BE2C (cell line): Measurements from ENCODE around the gene ARX.

Experiments
- DNase-seq: peaks from one replicate; pipeline ENCODE4 v3.0.0-alpha.2; 2020
- H3K27me3 ChIP-seq: fragments of 250-450 bp; sonication (Bioruptor Pico); 2 replicates; pipeline ENCODE4 v1.5.1; 2020; ENCODE audit warnings: mild to moderate bottlenecking
- H3K36me3 ChIP-seq: fragments of 250-450 bp; sonication (Bioruptor Pico); 2 replicates; pipeline ENCODE4 v1.5.1; 2020; ENCODE audit warnings: mild to moderate bottlenecking
- H3K4me1 ChIP-seq: fragments of 250-450 bp; sonication (Bioruptor Pico); 2 replicates; pipeline ENCODE4 v1.5.1; 2020
- H3K4me3 ChIP-seq: 2 replicates; pipeline ENCODE4 v1.5.1; 2011; ENCODE audit warnings: low read depth, low read length
- H3K9me3 ChIP-seq: fragments of 250-450 bp; sonication (Bioruptor Pico); 2 replicates; pipeline ENCODE4 v1.5.1; 2020
- CTCF ChIP-seq: IDR thresholded peaks from 2 replicates; pipeline ENCODE4 v1.5.1; 2012; ENCODE audit warnings: mild to moderate bottlenecking, low read depth, low read length

Gene ARX

GRCh38 chrX:24983931-24984330 lies 31.8 kb downstream of the ARX start:
- Histone ChIP-seq H3K4me1 (peaks cover 4% of the 10 kb centered on the region), H3K9me3 (no peaks in the 10 kb centered on the region), H3K4me3 (no peak overlapping the region), H3K36me3 (no peaks in the 10 kb centered on the region), H3K27me3 (no peaks in the 10 kb centered on the region)
- no peak for TF ChIP-seq CTCF
- no peak for DNase-seq

GRCh38 chrX:24982306-24982965 lies 33.3 kb downstream of the ARX start:
- Histone ChIP-seq H3K4me1 (peaks cover 4% of the 10 kb centered on the region), H3K36me3 (no peaks in the 10 kb centered on the region), H3K27me3 (no peaks in the 10 kb centered on the region), H3K4me3 (peak overlapping the region; percentile 39), H3K9me3 (no peaks in the 10 kb centered on the region)
- no peak for TF ChIP-seq CTCF
- DNase-seq: no peak

GRCh38 chrX:24981030-24981429 lies 34.7 kb downstream of the ARX start:
- Histone ChIP-seq H3K4me1 (peaks cover 4% of the 10 kb centered on the region), H3K27me3 (no peaks in the 10 kb centered on the region), H3K4me3 (no peak overlapping the region), H3K36me3 (no peaks in the 10 kb centered on the region), H3K9me3 (no peaks in the 10 kb centered on the region)
- DNase-seq: no peak
- TF ChIP-seq CTCF: no peak

- no peak for TF ChIP-seq CTCF
- Histone ChIP-seq H3K36me3 (no peaks in the 10 kb centered on the region), H3K4me1 (peaks cover 4% of the 10 kb centered on the region), H3K9me3 (no peaks in the 10 kb centered on the region), H3K27me3 (no peaks in the 10 kb centered on the region), H3K4me3 (no peak overlapping the region)
- no peak for DNase-seq
These were observed 36.7 kb downstream of the ARX start for GRCh38 chrX:24979081-24979480.

- Histone ChIP-seq H3K9me3 (no peaks in the 10 kb centered on the region), H3K4me3 (no peak overlapping the region), H3K4me1 (no peaks in the 10 kb centered on the region), H3K27me3 (no peaks in the 10 kb centered on the region), H3K36me3 (no peaks in the 10 kb centered on the region)
- no peak for DNase-seq
- no peak for TF ChIP-seq CTCF
These were observed 46.0 kb downstream of the ARX start for GRCh38 chrX:24969812-24970211.

GRCh38 chrX:24965372-24965771 lies 50.4 kb downstream of the ARX start:
- Histone ChIP-seq H3K9me3 (no peaks in the 10 kb centered on the region), H3K27me3 (no peaks in the 10 kb centered on the region), H3K36me3 (no peaks in the 10 kb centered on the region), H3K4me1 (no peaks in the 10 kb centered on the region), H3K4me3 (no peak overlapping the region)
- DNase-seq: no peak
- TF ChIP-seq CTCF: no peak
